ENCODE data around the gene KRT79.

GRCh38 chr12:52813203-52813819, 20.8 kb downstream of the KRT79 start:
- TF ChIP-seq CTCF (IDR thresholded peaks at IDR 0.05) (no peak), POLR2A (IDR thresholded peaks at IDR 0.05) (no peak), POLR2AphosphoS5 (IDR thresholded peaks at IDR 0.05) (no peak), EP300 (IDR thresholded peaks at IDR 0.05) (no peak)

All from stomach (tissue), 4 donors.